Measurements from ENCODE around the gene PSEN1.

The PSEN1 gene

GRCh38 chr14:73102806-73103497 lies 33.4 kb upstream of the PSEN1 start:
- Histone ChIP-seq H3K4me3 (IDR thresholded peaks at IDR 0.05; ENCODE audit: insufficient read depth, low read depth, low read length) (no peak overlapping the region), H3K4me1 (ENCODE audit: low read depth, poor library complexity, severe bottlenecking) (no peaks in the 10 kb centered on the region), H4K20me1 (ENCODE audit: insufficient read depth) (no peaks in the 10 kb centered on the region), H3K27ac (no peak overlapping the region), H2AFZ (ENCODE audit: low read depth) (no peak overlapping the region), H3K4me2 (no peak overlapping the region), H3K27me3 (ENCODE audit: insufficient read depth, low read depth) (no peaks in the 10 kb centered on the region), H3K79me2 (ENCODE audit: insufficient read depth, low read depth) (no peaks in the 10 kb centered on the region), H3K9ac (no peak overlapping the region), H3K36me3 (ENCODE audit: insufficient read depth) (no peaks in the 10 kb centered on the region; the same call in 1 of the 2 replicates)
- TF ChIP-seq CTCF (conservative IDR thresholded peaks at IDR 0.05; ENCODE audit: low read depth, low read length) = no peak

GRCh38 chr14:73105050-73105449 lies 31.3 kb upstream of the PSEN1 start:
- H3K4me2 ChIP-seq = no peak overlapping the region
- no peak overlapping the region for H2AFZ ChIP-seq (ENCODE audit: low read depth)
- H3K79me2 ChIP-seq (ENCODE audit: insufficient read depth, low read depth) = no peaks in the 10 kb centered on the region
- no peak for TF ChIP-seq CTCF (conservative IDR thresholded peaks at IDR 0.05; ENCODE audit: low read depth, low read length)
- H3K27me3 ChIP-seq (ENCODE audit: insufficient read depth, low read depth) = no peaks in the 10 kb centered on the region
- no peak overlapping the region for H3K9ac ChIP-seq
- no peak overlapping the region for H3K4me3 ChIP-seq (IDR thresholded peaks at IDR 0.05; ENCODE audit: insufficient read depth, low read depth, low read length)
- H3K4me1 ChIP-seq (ENCODE audit: low read depth, poor library complexity, severe bottlenecking) = no peaks in the 10 kb centered on the region
- H4K20me1 ChIP-seq (ENCODE audit: insufficient read depth) = no peaks in the 10 kb centered on the region
- H3K27ac ChIP-seq = no peak overlapping the region
- no peaks in the 10 kb centered on the region; the same call in 1 of the 2 replicates for H3K36me3 ChIP-seq (ENCODE audit: insufficient read depth)

GRCh38 chr14:73105727-73106126 lies 30.6 kb upstream of the PSEN1 start:
- H2AFZ ChIP-seq (ENCODE audit: low read depth) = no peak overlapping the region
- H3K27me3 ChIP-seq (ENCODE audit: insufficient read depth, low read depth) = no peaks in the 10 kb centered on the region
- H3K27ac ChIP-seq = no peak overlapping the region
- H3K79me2 ChIP-seq (ENCODE audit: insufficient read depth, low read depth) = no peaks in the 10 kb centered on the region
- H3K4me1 ChIP-seq (ENCODE audit: low read depth, poor library complexity, severe bottlenecking) = no peaks in the 10 kb centered on the region
- H3K4me3 ChIP-seq (IDR thresholded peaks at IDR 0.05; ENCODE audit: insufficient read depth, low read depth, low read length) = no peak overlapping the region
- no peak overlapping the region for H3K4me2 ChIP-seq
- H3K9ac ChIP-seq = no peak overlapping the region
- TF ChIP-seq CTCF (conservative IDR thresholded peaks at IDR 0.05; ENCODE audit: low read depth, low read length) = no peak
- no peaks in the 10 kb centered on the region for H3K36me3 ChIP-seq (ENCODE audit: insufficient read depth)
- H4K20me1 ChIP-seq (ENCODE audit: insufficient read depth) = no peaks in the 10 kb centered on the region

GRCh38 chr14:73116079-73116665 lies 20.1 kb upstream of the PSEN1 start:
- Histone ChIP-seq H3K79me2 (ENCODE audit: insufficient read depth, low read depth) (no peaks in the 10 kb centered on the region), H3K27me3 (ENCODE audit: insufficient read depth, low read depth) (no peaks in the 10 kb centered on the region), H3K4me3 (IDR thresholded peaks at IDR 0.05; ENCODE audit: insufficient read depth, low read depth, low read length) (no peak overlapping the region), H3K4me2 (no peak overlapping the region), H3K9ac (no peak overlapping the region), H2AFZ (ENCODE audit: low read depth) (no peak overlapping the region), H3K4me1 (ENCODE audit: low read depth, poor library complexity, severe bottlenecking) (no peaks in the 10 kb centered on the region), H3K27ac (no peak overlapping the region), H3K36me3 (ENCODE audit: insufficient read depth) (0 out of 2 replicates have a peak, but pooled peaks cover 3% of the 10 kb centered on the region), H4K20me1 (ENCODE audit: insufficient read depth) (no peaks in the 10 kb centered on the region)
- TF ChIP-seq CTCF (conservative IDR thresholded peaks at IDR 0.05; ENCODE audit: low read depth, low read length) = no peak
